Common myeloid progenitor, CD34-positive (primary cell): ENCODE results near the gene ELOA2.
"Not testable (repeated sequence)": the region's sequence is repeated elsewhere in the genome, so short reads cannot be mapped to it uniquely, and the experiment has no call there.

ENCODE experiments used
- CTCF ChIA-PET: fragments of 350-600 bp; sonication (Branson Sonifier 250); formaldehyde crosslinking; loops from one replicate; lab custom pipeline; 2021; ENCODE audit warnings: antibody characterized with exemption; lab: Charles Lee
- POLR2A ChIA-PET: fragments of 350-600 bp; sonication (Branson Sonifier 250); formaldehyde crosslinking; loops from one replicate; lab custom pipeline; 2021; ENCODE audit warnings: antibody characterized with exemption; lab: Charles Lee
- DNase-seq, 3 donors: peaks; one replicate each; pipeline versions ENCODE4 v3.0.0 to v3.0.0-alpha.2; 2013
- H3K27ac ChIP-seq, 2 experiments: 1 replicate in 1 of 2; 2 replicates in 1 of 2; pipeline ENCODE4 v1.7.0; 2013; ENCODE audit warnings: inconsistent platforms in 2 of 2, low read length in 2 of 2, mild to moderate bottlenecking in 2 of 2, low read depth in 1 of 2, moderate library complexity in 1 of 2; ENCODE audit not compliant: severe bottlenecking in 2 of 2, insufficient read depth in 1 of 2, poor library complexity in 1 of 2
- H3K27me3 ChIP-seq, 5 experiments: replicated peaks in 2 of 5; 1 replicate in 3 of 5; 2 replicates in 2 of 5; pipeline versions ENCODE4 v1.6.1 to v1.7.0; 2013; ENCODE audit warnings: low read length in 4 of 5, mild to moderate bottlenecking in 2 of 5, moderate library complexity in 2 of 5, inconsistent platforms in 1 of 5; ENCODE audit not compliant: insufficient read depth in 5 of 5, control insufficient read depth in 4 of 5
- H3K36me3 ChIP-seq, 4 experiments: 1 replicate in 2 of 4; 2 replicates in 2 of 4; pipeline versions ENCODE4 v1.6.1 to v1.7.0; 2013; ENCODE audit warnings: low read length in 3 of 4, control low read depth in 1 of 4, mild to moderate bottlenecking in 1 of 4; ENCODE audit not compliant: control insufficient read depth in 4 of 4, insufficient read depth in 4 of 4
- H3K4me1 ChIP-seq, 4 experiments: 1 replicate in 3 of 4; 2 replicates in 1 of 4; pipeline versions ENCODE4 v1.6.1 to v1.7.1; 2013; ENCODE audit warnings: low read length in 3 of 4, mild to moderate bottlenecking in 3 of 4, control low read depth in 1 of 4, inconsistent platforms in 1 of 4, moderate library complexity in 1 of 4; ENCODE audit not compliant: control insufficient read depth in 4 of 4, insufficient read depth in 4 of 4; ENCODE audit errors: control extremely low read depth in 1 of 4
- H3K4me3 ChIP-seq, 7 experiments: 1 replicate in 4 of 7; 2 replicates in 3 of 7; pipeline versions ENCODE4 v1.5.1 to v1.7.0; 2013; ENCODE audit warnings: mild to moderate bottlenecking in 7 of 7, low read length in 6 of 7, moderate library complexity in 6 of 7, inconsistent platforms in 2 of 7, low read depth in 2 of 7, control low read depth in 1 of 7; ENCODE audit not compliant: insufficient read depth in 4 of 7, control insufficient read depth in 1 of 7; ENCODE audit errors: extremely low read depth in 1 of 7
- H3K9me3 ChIP-seq, 5 experiments: 1 replicate in 4 of 5; 2 replicates in 1 of 5; pipeline versions ENCODE4 v1.6.1 to v1.7.1; 2013; ENCODE audit warnings: low read length in 4 of 5, mild to moderate bottlenecking in 2 of 5, inconsistent platforms in 1 of 5, low read depth in 1 of 5, moderate library complexity in 1 of 5; ENCODE audit not compliant: control insufficient read depth in 4 of 5, insufficient read depth in 2 of 5; ENCODE audit errors: control extremely low read depth in 1 of 5
- WGBS: methylation state at CpG from one replicate; pipeline ENCODE4 v1.1.5; 2013; ENCODE audit not compliant: insufficient coverage; 5-methylcytosine and 5-hydroxymethylcytosine counted together

Gene ELOA2

GRCh38 chr18:47034591-47034990 is 830 bp downstream of the ELOA2 start:
- H3K27ac ChIP-seq, DNase-seq, H3K4me3 ChIP-seq, H3K4me1 ChIP-seq, POLR2A ChIA-PET, H3K27me3 ChIP-seq, H3K36me3 ChIP-seq, CTCF ChIA-PET: not testable (repeated sequence)
- 97% methylated on average over 25 of the region's 28 CpGs for WGBS
- H3K9me3 ChIP-seq = peaks cover 0 to 29% (median 9%) of the 10 kb centered on the region in 5 experiments

GRCh38 chr18:47032945-47033344 is 2.5 kb downstream of the ELOA2 start:
- Histone ChIP-seq H3K27ac (no peak overlapping the region), H3K4me1 (no peaks in the 10 kb centered on the region), H3K9me3 (peaks cover 0 to 29% (median 9%) of the 10 kb centered on the region in 5 experiments), H3K4me3 (no peak overlapping the region), H3K36me3 (no peaks in the 10 kb centered on the region), H3K27me3 (no peaks in the 10 kb centered on the region)
- no peak for DNase-seq
- 96% methylated on average over 19 of the region's 19 CpGs for WGBS
- ChIA-PET CTCF (no interaction called here), POLR2A (no interaction called here)

GRCh38 chr18:47030887-47031286 is 4.5 kb downstream of the ELOA2 start:
- H3K27ac ChIP-seq, H3K36me3 ChIP-seq, DNase-seq, POLR2A ChIA-PET, H3K4me3 ChIP-seq, CTCF ChIA-PET, H3K4me1 ChIP-seq, H3K27me3 ChIP-seq: not testable (repeated sequence)
- WGBS = 97% methylated on average over 4 of the region's 12 CpGs
- H3K9me3 ChIP-seq = peaks cover 0 to 29% (median 9%) of the 10 kb centered on the region in 5 experiments

GRCh38 chr18:47029684-47030353 is 5.6 kb downstream of the ELOA2 start:
- H3K27me3 ChIP-seq, CTCF ChIA-PET, H3K36me3 ChIP-seq, POLR2A ChIA-PET, H3K27ac ChIP-seq, H3K4me1 ChIP-seq, DNase-seq, H3K4me3 ChIP-seq: not testable (repeated sequence)
- H3K9me3 ChIP-seq = peaks cover 0 to 31% (median 9%) of the 10 kb centered on the region in 5 experiments
- WGBS = no CpG with 5 or more reads among the region's 55 CpGs

- H3K36me3 ChIP-seq, CTCF ChIA-PET, POLR2A ChIA-PET: not testable (repeated sequence)
Observed at GRCh38 chr18:47028738-47029137, 6.7 kb downstream of the ELOA2 start.

GRCh38 chr18:47025557-47026174 is 9.8 kb downstream of the ELOA2 start:
- H3K27me3 ChIP-seq, POLR2A ChIA-PET, CTCF ChIA-PET, H3K4me3 ChIP-seq, H3K4me1 ChIP-seq, H3K9me3 ChIP-seq, DNase-seq, H3K36me3 ChIP-seq, H3K27ac ChIP-seq: not testable (repeated sequence)
- 92% methylated on average over 3 of the region's 17 CpGs for WGBS

More at GRCh38 chr18:47028738-47029137, 6.7 kb downstream of the ELOA2 start:
- H3K4me3 ChIP-seq, H3K27ac ChIP-seq, H3K27me3 ChIP-seq, H3K4me1 ChIP-seq, DNase-seq: not testable (repeated sequence)
- WGBS = no CpG with 5 or more reads among the region's 29 CpGs
- peaks cover 0 to 23% (median 9%) of the 10 kb centered on the region in 5 experiments for H3K9me3 ChIP-seq

- no CpG with 5 or more reads among the region's 55 CpGs for WGBS
- DNase-seq, H3K27me3 ChIP-seq, H3K27ac ChIP-seq, POLR2A ChIA-PET, CTCF ChIA-PET, H3K9me3 ChIP-seq, H3K36me3 ChIP-seq, H3K4me3 ChIP-seq, H3K4me1 ChIP-seq: not testable (repeated sequence)
Observed at GRCh38 chr18:47023769-47024465, 11.5 kb downstream of the ELOA2 start.
